Naive thymus-derived CD4-positive, alpha-beta T cell (primary cell): ENCODE data around the gene TGFBR2. TPM values are rescaled to one million over a fixed set of nuclear protein-coding genes. Genes with fewer than 3 reads are reported as not detected.

Source experiments
- ATAC-seq: fragments of 150-1000 bp; cut with Tn5 transposase; 2 replicates; pipeline ENCODE4 v1.10.0; 2021; ENCODE audit warnings: mild to moderate bottlenecking, moderate library complexity
- CTCF ChIA-PET: fragments of 350-600 bp; sonication (Branson Sonifier 250); formaldehyde crosslinking; loops from one replicate; lab custom pipeline; 2021; ENCODE audit warnings: antibody characterized with exemption; lab: Charles Lee
- POLR2A ChIA-PET: fragments of 350-600 bp; sonication (Branson Sonifier 250); formaldehyde crosslinking; loops from one replicate; lab custom pipeline; 2021; ENCODE audit warnings: antibody characterized with exemption, inconsistent platforms; lab: Charles Lee
- DNase-seq, 9 donors: peaks; one replicate each; pipeline versions ENCODE4 v3.0.0 to v3.0.0-alpha.2; 2020 to 2022; ENCODE audit warnings: mixed read lengths in 1 of 9
- H3K27ac ChIP-seq: one replicate; pipeline ENCODE4 v1.7.0; 2013; ENCODE audit warnings: mild to moderate bottlenecking, low read depth, low read length, moderate library complexity
- H3K27me3 ChIP-seq, 2 donors: one replicate each; pipeline ENCODE4 v1.7.0; 2013; ENCODE audit warnings: low read length in 2 of 2, mild to moderate bottlenecking in 2 of 2, moderate library complexity in 2 of 2; ENCODE audit not compliant: control insufficient read depth in 2 of 2, insufficient read depth in 2 of 2
- H3K36me3 ChIP-seq, 3 experiments: 1 replicate in 2 of 3; 2 replicates in 1 of 3; pipeline ENCODE4 v1.7.0; 2013; ENCODE audit warnings: low read length in 3 of 3, mild to moderate bottlenecking in 3 of 3, moderate library complexity in 1 of 3; ENCODE audit not compliant: insufficient read depth in 3 of 3, control insufficient read depth in 2 of 3
- H3K4me1 ChIP-seq, 2 donors: one replicate each; pipeline ENCODE4 v1.7.0; 2013; ENCODE audit warnings: low read length in 2 of 2, mild to moderate bottlenecking in 2 of 2, moderate library complexity in 1 of 2; ENCODE audit not compliant: control insufficient read depth in 2 of 2, insufficient read depth in 2 of 2
- H3K4me3 ChIP-seq: 2 replicates; pipeline ENCODE4 v1.7.0; 2013; ENCODE audit warnings: mild to moderate bottlenecking, low read length
- H3K9me3 ChIP-seq, 3 experiments: 1 replicate in 2 of 3; 2 replicates in 1 of 3; pipeline ENCODE4 v1.7.0; 2013; ENCODE audit warnings: low read length in 3 of 3; ENCODE audit not compliant: control insufficient read depth in 2 of 3
- H3K27ac Mint-ChIP-seq, 9 donors: one replicate each; pipeline ENCODE4 v1.8.0; 2020 to 2022; ENCODE audit warnings: mixed read lengths in 9 of 9, mild to moderate bottlenecking in 8 of 9, moderate library complexity in 5 of 9, inconsistent platforms in 2 of 9
- H3K27me3 Mint-ChIP-seq, 5 donors: one replicate each; pipeline ENCODE4 v1.8.0; 2021 to 2022; ENCODE audit warnings: mixed read lengths in 5 of 5, mild to moderate bottlenecking in 1 of 5
- H3K36me3 Mint-ChIP-seq, 5 donors: one replicate each; pipeline ENCODE4 v1.8.0; 2020 to 2022; ENCODE audit warnings: mixed read lengths in 5 of 5, mild to moderate bottlenecking in 3 of 5, inconsistent platforms in 1 of 5
- H3K4me1 Mint-ChIP-seq, 7 donors: one replicate each; pipeline ENCODE4 v1.8.0; 2020 to 2022; ENCODE audit warnings: mixed read lengths in 7 of 7, mild to moderate bottlenecking in 3 of 7, inconsistent platforms in 1 of 7
- H3K4me3 Mint-ChIP-seq, 10 donors: one replicate each; pipeline ENCODE4 v1.8.0; 2020 to 2022; ENCODE audit warnings: mild to moderate bottlenecking in 10 of 10, mixed read lengths in 10 of 10, moderate library complexity in 6 of 10, inconsistent platforms in 2 of 10
- H3K9me3 Mint-ChIP-seq, 11 donors: one replicate each; pipeline ENCODE4 v1.8.0; 2020 to 2022; ENCODE audit warnings: mixed read lengths in 11 of 11, mild to moderate bottlenecking in 4 of 11, inconsistent platforms in 1 of 11, moderate library complexity in 1 of 11
- intact Hi-C, 2 donors: fragments of 100-400 bp; cut with micrococcal nuclease; formaldehyde crosslinking; loops; one replicate each; pipeline ENCODE4 v1.15.1; 2023
- polyA plus RNA-seq, 2 donors: library from polyadenylated mRNA; unstranded; fragments of 300-500 nt; fragmentation: Illumina TruSeq; gene quantifications; one replicate each; pipeline ENCODE4 v1.2.3, GENCODE V29; 2021
- total RNA-seq, 6 experiments: library from RNA in 5 of 6; stranded (reverse) in 5 of 6; gene quantifications; 1 replicate in 5 of 6; 2 replicates in 1 of 6; pipeline ENCODE4 v1.2.3 and lab custom pipeline; 2021 to 2026

The TGFBR2 gene
- total and polyA plus RNA-seq, 7 experiments from 2014 or later, result 63.0 to 263 (median 155) TPM

DNA sequence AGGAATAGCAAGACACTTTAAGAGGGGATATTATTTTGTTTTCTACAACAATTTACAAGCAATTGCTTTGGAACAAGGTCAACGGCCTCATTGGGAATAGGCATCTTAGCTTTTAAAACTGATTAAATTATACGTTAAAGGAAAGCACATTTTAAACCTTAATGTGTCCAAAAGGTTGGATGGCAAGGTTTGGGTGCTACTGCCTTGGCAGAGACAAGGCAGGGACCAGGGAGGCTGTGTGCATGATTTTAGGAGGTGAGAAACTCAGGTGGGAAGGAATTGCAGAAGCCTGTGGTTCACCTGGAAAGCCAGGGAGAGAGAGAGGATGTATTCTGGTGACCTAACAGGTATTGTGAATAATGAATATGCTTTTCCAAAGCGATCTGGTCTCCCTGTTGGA lies 54.3 kb downstream of the TGFBR2 start:
- Mint-ChIP-seq H3K27me3 (no peaks in the 10 kb centered on the region), H3K9me3 (peaks cover 0 to 3% (median 0%) of the 10 kb centered on the region in 11 donors), H3K27ac (peak overlapping the region; percentile 82 to 99 (median 95)), H3K4me3 (peak overlapping the region; percentile 46 to 88 (median 66)), H3K4me1 (peaks cover 68 to 100% (median 93%) of the 10 kb centered on the region in 7 donors), H3K36me3 (peaks cover 18 to 63% (median 50%) of the 10 kb centered on the region in 5 donors)
- H3K9me3 ChIP-seq, result no peaks in the 10 kb centered on the region
- ChIA-PET POLR2A (interaction anchor here (0.6 to 33.4 kb wide), 6 partner anchors 10 to 47 kb away, joined by 3 to 853 read pairs (median 3); partner anchors contain the start of gene TGFBR2), CTCF (no interaction called here)
- H3K36me3 ChIP-seq, result peaks cover 9 to 32% (median 15%) of the 10 kb centered on the region in 3 experiments
- no peaks in the 10 kb centered on the region for H3K27me3 ChIP-seq
- peak overlapping the region; percentile 52 for H3K27ac ChIP-seq
- no peak for DNase-seq
- H3K4me1 ChIP-seq, result peaks cover 82 to 99% of the 10 kb centered on the region in 2 donors
- intact Hi-C loops, result loop anchor here in 1 of 2 donors (10.0 kb wide), 1 partner anchor 804 kb away; no protein-coding TSS in a partner anchor
- no peak for ATAC-seq
- H3K4me3 ChIP-seq, result no peak overlapping the region

DNA sequence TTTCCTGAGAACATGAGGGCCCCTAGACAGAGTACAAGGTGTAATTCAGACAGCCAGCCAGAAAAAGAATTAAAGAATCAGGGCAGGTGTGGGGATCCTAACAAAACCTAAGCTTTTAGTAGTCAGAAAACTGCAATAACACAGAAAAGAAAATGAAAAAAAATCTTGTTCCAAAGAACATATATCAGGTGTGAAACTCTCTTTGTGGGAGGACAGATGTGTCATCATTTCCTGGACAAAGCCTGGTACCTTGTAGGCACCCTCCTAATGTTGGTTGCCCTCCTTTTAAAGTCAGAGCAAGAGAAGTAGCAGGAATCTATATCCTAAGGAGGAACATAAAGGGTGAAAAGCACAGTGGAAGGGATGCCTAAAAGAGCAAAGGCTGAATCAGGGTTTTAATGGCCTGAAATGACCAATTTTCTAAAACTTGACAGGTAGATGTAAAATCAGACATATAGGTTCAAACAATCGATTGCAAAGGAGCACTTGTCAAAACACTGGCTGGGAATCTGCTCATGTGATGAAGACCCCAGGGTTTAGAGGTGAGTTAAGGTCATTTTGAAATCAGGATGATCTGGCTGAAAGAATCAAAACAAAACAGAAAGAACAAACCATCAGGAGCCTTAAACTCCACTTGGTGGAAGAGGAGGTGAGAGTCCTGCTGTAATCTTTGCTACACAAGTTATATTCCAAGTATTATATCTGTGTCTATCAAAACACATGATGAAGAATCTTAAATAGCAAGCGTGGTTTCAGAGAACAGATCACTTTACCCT lies 54.9 kb downstream of the TGFBR2 start:
- H3K9me3 Mint-ChIP-seq, result peaks cover 0 to 3% (median 0%) of the 10 kb centered on the region in 11 donors
- no peak overlapping the region for H3K4me3 ChIP-seq

DNA sequence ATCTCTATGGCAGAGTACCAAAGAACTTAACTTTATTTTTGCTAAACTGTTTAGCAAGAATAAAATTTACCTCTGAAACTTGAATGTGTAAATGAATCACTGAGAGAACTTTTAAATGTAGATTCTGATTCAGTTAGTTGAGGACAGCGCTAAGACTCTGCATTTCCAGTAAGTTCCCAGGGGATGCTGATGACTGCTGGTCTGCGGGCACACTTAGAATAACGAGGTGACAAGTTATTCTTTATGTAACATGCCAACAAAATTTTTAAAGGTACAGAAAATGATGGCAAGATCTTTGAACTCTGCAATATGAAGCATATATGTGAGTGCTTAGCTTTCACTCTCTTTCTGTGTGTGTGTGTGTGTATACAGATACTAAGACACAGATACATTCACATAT lies 56.4 kb downstream of the TGFBR2 start:
- Histone ChIP-seq H3K4me1 (peaks cover 80 to 97% of the 10 kb centered on the region in 2 donors), H3K27me3 (no peaks in the 10 kb centered on the region), H3K36me3 (peaks cover 0 to 22% (median 6%) of the 10 kb centered on the region in 3 experiments), H3K4me3 (no peak overlapping the region), H3K9me3 (no peaks in the 10 kb centered on the region), H3K27ac (peak overlapping the region; percentile 70)
- no peaks in the 10 kb centered on the region for H3K27me3 Mint-ChIP-seq
- intact Hi-C loops, result loop anchor here in 1 of 2 donors (10.0 kb wide), 1 partner anchor 802 kb away; no protein-coding TSS in a partner anchor
- H3K4me3 Mint-ChIP-seq, result peak overlapping the region in 7 of 10 donors; percentile 34 to 88 (median 62)
- DNase-seq (peak in 1 of 9 donors; percentile 5), ATAC-seq (no peak)
- ChIA-PET CTCF (interaction anchor here (1.1 to 1.2 kb wide), 2 partner anchors 31 to 50 kb away, joined by 3 read pairs; no protein-coding TSS in a partner anchor), POLR2A (interaction anchor here (0.6 to 10.0 kb wide), 10 partner anchors 6 to 1453 kb away, joined by 3 to 109 read pairs (median 4); no protein-coding TSS in a partner anchor)
- H3K4me1 Mint-ChIP-seq, result peaks cover 61 to 100% (median 93%) of the 10 kb centered on the region in 7 donors
- peak overlapping the region; percentile 66 to 99 (median 97) for H3K27ac Mint-ChIP-seq
- H3K9me3 Mint-ChIP-seq, result peaks cover 0 to 3% (median 0%) of the 10 kb centered on the region in 11 donors
- peaks cover 9 to 42% (median 31%) of the 10 kb centered on the region in 5 donors for H3K36me3 Mint-ChIP-seq

More for the DNA sequence above, 54.9 kb downstream of the TGFBR2 start:
- H3K4me1 Mint-ChIP-seq, result peaks cover 66 to 100% (median 93%) of the 10 kb centered on the region in 7 donors
- peak overlapping the region; percentile 52 for H3K27ac ChIP-seq
- no peaks in the 10 kb centered on the region for H3K9me3 ChIP-seq
- intact Hi-C loops, result loop anchor here in 1 of 2 donors (10.0 kb wide), 1 partner anchor 804 kb away; no protein-coding TSS in a partner anchor
- H3K27me3 ChIP-seq, result no peaks in the 10 kb centered on the region
- no peaks in the 10 kb centered on the region for H3K27me3 Mint-ChIP-seq
- POLR2A ChIA-PET, result interaction anchor here (0.5 to 33.4 kb wide), 5 partner anchors 9 to 192 kb away, joined by 3 to 853 read pairs (median 3); partner anchors contain the start of gene TGFBR2
- peaks cover 13 to 57% (median 46%) of the 10 kb centered on the region in 5 donors for H3K36me3 Mint-ChIP-seq
- ATAC-seq, result no peak
- no peak for DNase-seq
- H3K27ac Mint-ChIP-seq, result peak overlapping the region; percentile 82 to 99 (median 95)
- CTCF ChIA-PET, result no interaction called here
- peaks cover 82 to 98% of the 10 kb centered on the region in 2 donors for H3K4me1 ChIP-seq
- peaks cover 9 to 31% (median 13%) of the 10 kb centered on the region in 3 experiments for H3K36me3 ChIP-seq
- peak overlapping the region; percentile 46 to 88 (median 66) for H3K4me3 Mint-ChIP-seq

DNA sequence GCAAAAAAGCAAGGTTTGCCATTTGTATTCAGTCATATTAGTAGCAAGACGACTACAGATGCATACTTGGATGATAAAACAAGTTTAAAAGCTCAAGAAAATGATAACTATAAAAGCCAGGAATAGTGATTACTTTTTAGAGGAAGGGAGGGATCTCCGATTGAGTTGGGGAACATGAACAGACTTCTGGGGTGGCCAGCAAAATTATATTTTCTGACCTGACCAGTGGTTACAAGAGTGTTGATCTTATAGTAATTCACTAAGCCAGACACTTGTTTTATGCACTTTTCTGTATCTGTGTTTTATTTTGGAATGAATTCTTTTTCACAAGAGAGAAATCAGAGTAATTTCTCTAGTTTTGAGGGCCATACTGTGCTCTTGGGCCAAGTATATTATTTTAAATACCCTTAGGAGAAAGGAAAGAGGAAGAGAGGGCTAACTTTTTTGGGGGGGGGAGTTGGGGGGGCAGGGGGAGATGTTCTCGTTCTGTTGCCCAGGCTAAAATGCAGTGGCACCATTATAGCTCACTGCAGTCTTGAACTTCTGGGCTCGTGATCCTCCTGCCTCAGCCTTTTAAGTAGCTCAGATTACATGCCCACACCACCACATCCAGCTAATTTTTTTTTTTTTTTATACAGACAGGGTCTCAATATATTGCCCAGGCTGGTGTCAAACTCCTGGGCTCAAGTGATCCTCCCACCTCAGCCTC lies 57.3 kb downstream of the TGFBR2 start:
- CTCF ChIA-PET, result interaction anchor here (0.5 to 1.6 kb wide), 6 partner anchors 13 to 480 kb away, joined by 3 read pairs; no protein-coding TSS in a partner anchor
- H3K36me3 Mint-ChIP-seq, result peaks cover 9 to 47% (median 32%) of the 10 kb centered on the region in 5 donors
- Histone ChIP-seq H3K4me3 (no peak overlapping the region), H3K27me3 (no peaks in the 10 kb centered on the region), H3K27ac (peak overlapping the region; percentile 70), H3K36me3 (peaks cover 0 to 25% (median 6%) of the 10 kb centered on the region in 3 experiments), H3K4me1 (peaks cover 75 to 97% of the 10 kb centered on the region in 2 donors), H3K9me3 (no peaks in the 10 kb centered on the region)
- H3K9me3 Mint-ChIP-seq, result peaks cover 0 to 3% (median 0%) of the 10 kb centered on the region in 11 donors
- peak overlapping the region in 9 of 10 donors; percentile 26 to 88 (median 69) for H3K4me3 Mint-ChIP-seq
- intact Hi-C loops, result loop anchor here in 1 of 2 donors (10.0 kb wide), 1 partner anchor 801 kb away; no protein-coding TSS in a partner anchor
- H3K4me1 Mint-ChIP-seq, result peaks cover 67 to 100% (median 93%) of the 10 kb centered on the region in 7 donors
- POLR2A ChIA-PET, result interaction anchor here (0.8 to 10.0 kb wide), 7 partner anchors 7 to 56 kb away, joined by 3 to 109 read pairs (median 34); partner anchors contain the start of gene TGFBR2
- no peak for ATAC-seq
- DNase-seq, result no peak
- H3K27ac Mint-ChIP-seq, result peak overlapping the region; percentile 79 to 99 (median 97)
- H3K27me3 Mint-ChIP-seq, result no peaks in the 10 kb centered on the region

DNA sequence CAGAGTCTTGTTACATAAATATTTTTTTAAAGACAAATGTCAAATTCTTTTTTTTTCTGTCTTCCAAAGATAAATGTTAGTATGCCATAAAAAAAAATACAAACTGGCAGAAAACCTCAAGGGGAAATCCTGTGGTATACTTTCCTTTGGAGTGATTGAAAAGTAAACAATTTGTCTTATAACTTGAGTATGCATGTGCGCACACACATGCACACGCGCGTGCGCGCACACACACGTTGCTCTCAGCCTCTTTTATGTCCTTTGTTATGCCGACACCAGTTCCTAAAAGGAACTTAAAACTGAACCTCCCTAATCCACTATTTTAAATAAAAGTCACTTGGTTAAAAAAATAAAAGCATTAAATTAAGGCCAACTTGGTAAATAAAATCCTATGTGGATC lies 58.1 kb downstream of the TGFBR2 start:
- H3K4me1 ChIP-seq, result peaks cover 67 to 95% of the 10 kb centered on the region in 2 donors
- peaks cover 0 to 1% (median 0%) of the 10 kb centered on the region in 11 donors for H3K9me3 Mint-ChIP-seq
- peaks cover 0 to 25% (median 6%) of the 10 kb centered on the region in 3 experiments for H3K36me3 ChIP-seq
- H3K4me3 Mint-ChIP-seq, result peak overlapping the region; percentile 22 to 88 (median 70)
- H3K27me3 Mint-ChIP-seq, result no peaks in the 10 kb centered on the region
- ATAC-seq (peak; percentile 57), DNase-seq (peak in 7 of 9 donors; percentile 53 to 74 (median 68))
- H3K9me3 ChIP-seq, result no peaks in the 10 kb centered on the region
- peaks cover 67 to 100% (median 93%) of the 10 kb centered on the region in 7 donors for H3K4me1 Mint-ChIP-seq
- H3K27ac Mint-ChIP-seq, result peak overlapping the region; percentile 87 to 99 (median 97)
- H3K27ac ChIP-seq, result peak overlapping the region; percentile 70
- intact Hi-C loops, result loop anchor here in 1 of 2 donors (10.0 kb wide), 1 partner anchor 800 kb away; no protein-coding TSS in a partner anchor
- ChIA-PET CTCF (interaction anchor here (1.4 to 1.6 kb wide), 2 partner anchors 29 to 49 kb away, joined by 3 to 5 read pairs; no protein-coding TSS in a partner anchor), POLR2A (interaction anchor here (0.7 to 10.0 kb wide), 20 partner anchors 8 to 345 kb away, joined by 3 to 109 read pairs (median 5); partner anchors contain the start of gene TGFBR2)
- peak overlapping the region; percentile 1 for H3K4me3 ChIP-seq
- H3K36me3 Mint-ChIP-seq, result peaks cover 9 to 49% (median 32%) of the 10 kb centered on the region in 5 donors
- H3K27me3 ChIP-seq, result no peaks in the 10 kb centered on the region
